KMS-11 (cell line): ENCODE results near the gene OTUD7B.
A peak's percentile ranks its signal among the peaks of the same experiment; 100 is the strongest.

Source experiments
- H2AFZ ChIP-seq: fragments of 200-600 bp; sonication (generic); 2 replicates; pipeline ENCODE4 v1.6.1; 2016; ENCODE audit warnings: antibody characterized with exemption, mixed run types, low read depth
- H3K27ac ChIP-seq: fragments of 200-600 bp; sonication (generic); 2 replicates; pipeline ENCODE4 v1.6.1; 2016; ENCODE audit warnings: mild to moderate bottlenecking, mixed run types
- H3K27me3 ChIP-seq: fragments of 200-600 bp; sonication (generic); 2 replicates; pipeline ENCODE4 v1.6.1; 2017; ENCODE audit warnings: mild to moderate bottlenecking, low read depth, mixed run types, moderate library complexity; ENCODE audit not compliant: insufficient read depth
- H3K36me3 ChIP-seq: fragments of 200-600 bp; sonication (generic); 2 replicates; pipeline ENCODE4 v1.6.1; 2017; ENCODE audit warnings: mild to moderate bottlenecking, mixed run types; ENCODE audit not compliant: insufficient read depth
- H3K4me1 ChIP-seq: fragments of 200-600 bp; sonication (generic); 2 replicates; pipeline ENCODE4 v1.6.1; 2016; ENCODE audit warnings: mild to moderate bottlenecking, low read depth, mixed run types; ENCODE audit not compliant: poor library complexity, severe bottlenecking
- H3K4me2 ChIP-seq: fragments of 200-600 bp; sonication (generic); 2 replicates; pipeline ENCODE4 v1.7.0; 2016; ENCODE audit warnings: mild to moderate bottlenecking, mixed run types
- H3K4me3 ChIP-seq: fragments of 200-600 bp; sonication (generic); IDR thresholded peaks from 2 replicates; pipeline ENCODE4 v1.6.1; 2017; ENCODE audit warnings: low read depth, low read length, mixed read lengths; ENCODE audit not compliant: insufficient read depth
- H3K79me2 ChIP-seq: fragments of 200-600 bp; sonication (generic); 2 replicates; pipeline ENCODE4 v1.6.1; 2016; ENCODE audit warnings: low read depth, mixed run types; ENCODE audit not compliant: insufficient read depth
- H3K9ac ChIP-seq: fragments of 200-600 bp; sonication (generic); 2 replicates; pipeline ENCODE4 v1.6.1; 2016; ENCODE audit warnings: mild to moderate bottlenecking, mixed run types
- H4K20me1 ChIP-seq: fragments of 200-600 bp; sonication (generic); 2 replicates; pipeline ENCODE4 v1.6.1; 2016; ENCODE audit warnings: mild to moderate bottlenecking, mixed run types; ENCODE audit not compliant: insufficient read depth
- TF ChIP-seq, protein P1 (sequence below): fragments of 200-600 bp; sonication (generic); conservative IDR thresholded peaks from 2 replicates; pipeline ENCODE4 v1.6.1; 2017; ENCODE audit warnings: low read depth, mild to moderate bottlenecking, antibody characterized with exemption, low read length, moderate library complexity, mixed read lengths

Gene OTUD7B

GRCh38 chr1:150009604-150010392, 728 bp downstream of the OTUD7B start:
- Histone ChIP-seq H4K20me1 (0 out of 2 replicates have a peak, but pooled peaks cover 4% of the 10 kb centered on the region), H3K27ac (peak overlapping the region; percentile 33), H3K4me1 (peaks cover 26% of the 10 kb centered on the region), H2AFZ (peak overlapping the region; percentile 87), H3K9ac (peak overlapping the region; percentile 69), H3K79me2 (peaks cover 37% of the 10 kb centered on the region), H3K27me3 (no peaks in the 10 kb centered on the region), H3K4me2 (peak overlapping the region; percentile 62), H3K4me3 (peak overlapping the region; percentile 100), H3K36me3 (no peaks in the 10 kb centered on the region)
- TF ChIP-seq, protein P1, sequence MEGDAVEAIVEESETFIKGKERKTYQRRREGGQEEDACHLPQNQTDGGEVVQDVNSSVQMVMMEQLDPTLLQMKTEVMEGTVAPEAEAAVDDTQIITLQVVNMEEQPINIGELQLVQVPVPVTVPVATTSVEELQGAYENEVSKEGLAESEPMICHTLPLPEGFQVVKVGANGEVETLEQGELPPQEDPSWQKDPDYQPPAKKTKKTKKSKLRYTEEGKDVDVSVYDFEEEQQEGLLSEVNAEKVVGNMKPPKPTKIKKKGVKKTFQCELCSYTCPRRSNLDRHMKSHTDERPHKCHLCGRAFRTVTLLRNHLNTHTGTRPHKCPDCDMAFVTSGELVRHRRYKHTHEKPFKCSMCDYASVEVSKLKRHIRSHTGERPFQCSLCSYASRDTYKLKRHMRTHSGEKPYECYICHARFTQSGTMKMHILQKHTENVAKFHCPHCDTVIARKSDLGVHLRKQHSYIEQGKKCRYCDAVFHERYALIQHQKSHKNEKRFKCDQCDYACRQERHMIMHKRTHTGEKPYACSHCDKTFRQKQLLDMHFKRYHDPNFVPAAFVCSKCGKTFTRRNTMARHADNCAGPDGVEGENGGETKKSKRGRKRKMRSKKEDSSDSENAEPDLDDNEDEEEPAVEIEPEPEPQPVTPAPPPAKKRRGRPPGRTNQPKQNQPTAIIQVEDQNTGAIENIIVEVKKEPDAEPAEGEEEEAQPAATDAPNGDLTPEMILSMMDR: no peak

- H3K9ac ChIP-seq: no peak overlapping the region
- peak overlapping the region; percentile 62; the same call in 1 of the 2 replicates for H3K4me2 ChIP-seq
- peaks cover 37% of the 10 kb centered on the region for H3K79me2 ChIP-seq
- no peaks in the 10 kb centered on the region for H3K27me3 ChIP-seq
- 0 out of 2 replicates have a peak, but pooled peaks cover 4% of the 10 kb centered on the region for H4K20me1 ChIP-seq
- TF ChIP-seq, protein P1: no peak
- H3K36me3 ChIP-seq: no peaks in the 10 kb centered on the region
- H3K4me3 ChIP-seq: no peak overlapping the region
- no peak overlapping the region for H2AFZ ChIP-seq
- peaks cover 26% of the 10 kb centered on the region for H3K4me1 ChIP-seq
- H3K27ac ChIP-seq: no peak overlapping the region
Observed at GRCh38 chr1:150008699-150009098, 1.8 kb downstream of the OTUD7B start.

DNA sequence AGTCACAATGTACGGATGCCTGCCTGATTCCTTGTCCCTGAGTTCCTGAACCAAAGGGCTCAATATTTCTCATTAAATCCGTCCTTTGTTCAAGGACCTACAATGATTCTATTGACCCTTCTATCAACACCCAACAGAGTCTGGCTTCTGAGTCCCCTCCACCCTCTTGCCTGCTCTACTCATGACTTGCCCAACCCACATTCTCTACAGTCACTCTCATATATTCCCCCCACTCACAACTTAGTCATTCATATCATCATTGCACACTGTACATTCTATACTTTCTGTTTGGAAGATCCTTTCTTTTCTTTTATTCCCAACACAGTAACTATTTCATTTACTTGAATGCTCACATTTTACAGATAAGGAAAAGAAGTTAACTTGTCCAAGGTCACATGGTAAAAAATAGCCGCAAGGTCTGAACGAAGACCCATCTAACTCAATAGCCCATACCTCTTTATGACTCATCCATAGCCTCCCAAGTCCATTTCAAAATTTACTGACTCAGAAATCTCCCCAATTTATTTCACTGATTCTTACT, 3.6 kb downstream of the OTUD7B start:
- no peak overlapping the region for H3K9ac ChIP-seq
- H4K20me1 ChIP-seq: 0 out of 2 replicates have a peak, but pooled peaks cover 4% of the 10 kb centered on the region
- H3K4me1 ChIP-seq: peaks cover 26% of the 10 kb centered on the region
- no peak overlapping the region for H3K4me3 ChIP-seq
- H3K36me3 ChIP-seq: no peaks in the 10 kb centered on the region
- H3K27me3 ChIP-seq: no peaks in the 10 kb centered on the region
- H3K27ac ChIP-seq: no peak overlapping the region
- H3K4me2 ChIP-seq: no peak overlapping the region
- TF ChIP-seq, protein P1: no peak
- no peak overlapping the region for H2AFZ ChIP-seq
- H3K79me2 ChIP-seq: peaks cover 37% of the 10 kb centered on the region

DNA sequence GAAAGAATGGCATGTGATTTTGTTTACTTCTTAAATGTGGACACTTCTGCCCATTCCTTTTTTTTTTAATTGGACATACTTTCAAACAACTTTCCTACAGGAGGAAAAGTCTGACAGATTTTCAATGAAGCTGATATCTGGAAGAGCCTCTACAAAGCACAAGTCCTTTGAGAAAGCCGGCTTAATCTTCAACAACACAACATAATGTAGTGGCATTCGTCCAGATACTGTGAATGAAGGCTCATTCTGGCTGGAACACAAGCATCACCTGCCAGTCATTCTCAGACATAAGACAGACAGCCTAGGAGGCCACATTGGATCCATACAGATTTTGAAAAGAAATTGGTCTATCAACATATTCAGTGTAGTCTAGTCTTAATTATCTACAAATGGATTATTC, 4.9 kb downstream of the OTUD7B start:
- Histone ChIP-seq H3K4me2 (no peak overlapping the region), H3K79me2 (peaks cover 37% of the 10 kb centered on the region), H4K20me1 (0 out of 2 replicates have a peak, but pooled peaks cover 4% of the 10 kb centered on the region), H3K4me3 (peak overlapping the region; percentile 12), H3K9ac (no peak overlapping the region), H2AFZ (no peak overlapping the region), H3K4me1 (peaks cover 15% of the 10 kb centered on the region), H3K27me3 (no peaks in the 10 kb centered on the region), H3K36me3 (no peaks in the 10 kb centered on the region), H3K27ac (no peak overlapping the region)
- TF ChIP-seq, protein P1: no peak
